ENCODE data around the gene ACACB. TPM values are rescaled to one million over a fixed set of nuclear protein-coding genes. Genes with fewer than 3 reads are reported as not detected.

ACACB gene
- total RNA-seq, 1 experiment from 2014 or later = 1.0 TPM

DNA sequence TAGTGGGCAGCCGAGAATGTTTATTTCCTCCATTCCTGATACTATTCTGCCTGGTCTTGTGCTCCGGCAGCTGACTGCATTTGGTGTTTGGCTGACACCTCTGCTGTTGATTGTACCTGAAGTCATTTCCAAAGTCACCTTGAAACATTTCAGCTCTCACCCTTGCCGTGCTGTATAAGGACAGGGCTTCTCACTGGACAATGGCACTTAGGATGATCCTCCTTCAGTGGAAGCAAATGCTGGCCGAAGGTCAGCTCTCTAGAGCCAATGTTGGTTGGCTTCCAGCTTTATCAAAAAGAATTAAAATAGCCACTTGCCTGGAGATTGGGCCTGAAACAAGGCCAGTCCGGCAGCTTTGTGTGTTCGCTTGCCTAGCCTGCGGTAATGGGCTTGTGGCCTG, 44.0 kb downstream of the ACACB start:
- no peaks in the 10 kb centered on the region for H3K36me3 Mint-ChIP-seq (ENCODE audit: insufficient read depth, unreplicated experiment)
- no peak for DNase-seq (ENCODE audit: unreplicated experiment)
- no TSS peak for BruUV-seq (replicated peaks)
- POLR2A ChIA-PET = no interaction called here
- CTCF ChIA-PET = interaction anchor here (0.6 to 0.8 kb wide), 2 partner anchors 225 to 677 kb away, joined by 3 to 4 read pairs; no protein-coding TSS in a partner anchor
- TF ChIP-seq, protein P1, sequence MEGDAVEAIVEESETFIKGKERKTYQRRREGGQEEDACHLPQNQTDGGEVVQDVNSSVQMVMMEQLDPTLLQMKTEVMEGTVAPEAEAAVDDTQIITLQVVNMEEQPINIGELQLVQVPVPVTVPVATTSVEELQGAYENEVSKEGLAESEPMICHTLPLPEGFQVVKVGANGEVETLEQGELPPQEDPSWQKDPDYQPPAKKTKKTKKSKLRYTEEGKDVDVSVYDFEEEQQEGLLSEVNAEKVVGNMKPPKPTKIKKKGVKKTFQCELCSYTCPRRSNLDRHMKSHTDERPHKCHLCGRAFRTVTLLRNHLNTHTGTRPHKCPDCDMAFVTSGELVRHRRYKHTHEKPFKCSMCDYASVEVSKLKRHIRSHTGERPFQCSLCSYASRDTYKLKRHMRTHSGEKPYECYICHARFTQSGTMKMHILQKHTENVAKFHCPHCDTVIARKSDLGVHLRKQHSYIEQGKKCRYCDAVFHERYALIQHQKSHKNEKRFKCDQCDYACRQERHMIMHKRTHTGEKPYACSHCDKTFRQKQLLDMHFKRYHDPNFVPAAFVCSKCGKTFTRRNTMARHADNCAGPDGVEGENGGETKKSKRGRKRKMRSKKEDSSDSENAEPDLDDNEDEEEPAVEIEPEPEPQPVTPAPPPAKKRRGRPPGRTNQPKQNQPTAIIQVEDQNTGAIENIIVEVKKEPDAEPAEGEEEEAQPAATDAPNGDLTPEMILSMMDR (IDR thresholded peaks at IDR 0.05; ENCODE audit: unreplicated experiment) = no peak
- H3K4me3 Mint-ChIP-seq (ENCODE audit: unreplicated experiment) = no peak overlapping the region
- intact Hi-C loops (cut with micrococcal nuclease) = no loop called here
- no peaks in the 10 kb centered on the region for H3K4me1 Mint-ChIP-seq (ENCODE audit: insufficient read depth, unreplicated experiment)
- H3K27ac Mint-ChIP-seq (ENCODE audit: low read depth, unreplicated experiment) = no peak overlapping the region
- H3K9me3 Mint-ChIP-seq (ENCODE audit: unreplicated experiment) = no peaks in the 10 kb centered on the region
- no peaks in the 10 kb centered on the region for H3K27me3 Mint-ChIP-seq (ENCODE audit: insufficient read depth, unreplicated experiment)

DNA sequence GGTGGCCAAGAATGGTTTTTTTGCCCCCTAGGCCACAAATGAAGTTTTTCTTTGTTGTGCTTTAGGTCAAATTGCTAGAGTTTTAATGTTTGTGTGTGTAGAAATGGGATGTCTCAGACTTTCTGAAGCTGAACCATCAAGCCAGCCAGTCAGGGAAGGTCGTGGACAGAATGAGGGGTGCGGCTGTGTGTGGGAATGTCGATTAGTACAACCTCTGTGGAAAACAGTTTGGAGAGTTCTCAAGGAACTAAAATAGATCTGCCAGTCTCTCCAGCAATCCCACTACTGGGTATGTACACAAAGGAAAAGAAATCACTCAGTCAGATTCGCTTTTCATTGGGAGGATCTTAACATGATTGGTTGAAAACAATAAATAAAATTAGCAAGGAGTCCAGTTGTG, 44.5 kb downstream of the ACACB start:
- no peak overlapping the region for H3K27ac Mint-ChIP-seq (ENCODE audit: low read depth, unreplicated experiment)
- POLR2A ChIA-PET = no interaction called here

DNA sequence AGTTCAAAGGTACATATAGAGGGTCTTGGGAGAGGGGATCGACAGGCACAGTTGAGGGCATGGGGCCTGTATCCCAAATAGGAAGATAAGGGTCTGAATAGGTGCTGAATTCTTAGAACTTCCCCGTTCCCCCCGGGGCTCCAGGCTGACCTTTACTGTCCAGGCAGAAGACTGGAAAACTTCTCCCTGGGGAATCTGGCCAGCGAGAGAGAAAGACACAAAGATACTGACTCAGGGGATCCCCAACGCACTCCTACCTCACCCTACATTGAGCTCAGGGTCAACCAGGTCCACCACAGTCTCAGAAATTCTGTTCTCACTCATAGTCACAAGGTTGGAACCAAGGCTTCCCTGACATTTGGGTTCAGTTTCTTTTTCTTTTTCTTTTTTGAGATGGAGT, 46.2 kb downstream of the ACACB start:
- H3K27ac Mint-ChIP-seq (ENCODE audit: low read depth, unreplicated experiment) = no peak overlapping the region
- CTCF ChIA-PET = interaction anchor here (0.7 to 1.0 kb wide), 2 partner anchors 93 to 508 kb away, joined by 3 to 4 read pairs; no protein-coding TSS in a partner anchor
- H3K4me1 Mint-ChIP-seq (ENCODE audit: insufficient read depth, unreplicated experiment) = no peaks in the 10 kb centered on the region
- no peaks in the 10 kb centered on the region for H3K36me3 Mint-ChIP-seq (ENCODE audit: insufficient read depth, unreplicated experiment)
- H3K27me3 Mint-ChIP-seq (ENCODE audit: insufficient read depth, unreplicated experiment) = no peaks in the 10 kb centered on the region
- no TSS peak for BruUV-seq (replicated peaks)
- H3K4me3 Mint-ChIP-seq (ENCODE audit: unreplicated experiment) = no peak overlapping the region
- no peak for DNase-seq (ENCODE audit: unreplicated experiment)
- TF ChIP-seq, protein P1 (IDR thresholded peaks at IDR 0.05; ENCODE audit: unreplicated experiment) = no peak
- intact Hi-C loops (cut with micrococcal nuclease) = no loop called here
- H3K9me3 Mint-ChIP-seq (ENCODE audit: unreplicated experiment) = no peaks in the 10 kb centered on the region
- POLR2A ChIA-PET = no interaction called here

More for the DNA sequence above, 44.5 kb downstream of the ACACB start:
- Mint-ChIP-seq H3K4me1 (ENCODE audit: insufficient read depth, unreplicated experiment) (no peaks in the 10 kb centered on the region), H3K4me3 (ENCODE audit: unreplicated experiment) (no peak overlapping the region), H3K9me3 (ENCODE audit: unreplicated experiment) (no peaks in the 10 kb centered on the region), H3K36me3 (ENCODE audit: insufficient read depth, unreplicated experiment) (no peaks in the 10 kb centered on the region), H3K27me3 (ENCODE audit: insufficient read depth, unreplicated experiment) (no peaks in the 10 kb centered on the region)
- CTCF ChIA-PET = no interaction called here
- no peak for DNase-seq (ENCODE audit: unreplicated experiment)
- no TSS peak for BruUV-seq (replicated peaks)
- TF ChIP-seq, protein P1 (IDR thresholded peaks at IDR 0.05; ENCODE audit: unreplicated experiment) = no peak
- intact Hi-C loops (cut with micrococcal nuclease) = no loop called here

DNA sequence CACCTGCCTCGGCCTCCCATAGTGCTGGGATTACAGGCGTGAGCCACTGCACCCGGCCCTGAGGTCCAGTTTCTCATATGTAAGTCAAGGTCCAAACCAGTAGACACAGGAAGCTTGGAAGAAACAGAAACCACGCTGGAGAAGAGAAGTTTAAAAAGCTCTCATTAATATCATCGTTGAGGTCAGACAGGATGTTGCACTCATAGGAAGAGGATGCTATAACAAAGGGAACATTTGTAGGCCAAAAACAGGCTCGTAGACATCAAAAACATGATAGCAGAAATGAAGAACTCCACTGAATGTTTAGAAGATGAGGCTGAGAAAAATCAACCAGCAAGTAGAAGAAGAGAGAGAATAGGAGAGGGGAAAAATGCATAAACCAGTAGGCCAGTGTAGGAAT, 46.8 kb downstream of the ACACB start:
- ChIA-PET POLR2A (no interaction called here), CTCF (interaction anchor here (0.7 kb wide), 1 partner anchor 508 kb away, joined by 3 read pairs; no protein-coding TSS in a partner anchor)
- DNase-seq (ENCODE audit: unreplicated experiment) = no peak
- intact Hi-C loops (cut with micrococcal nuclease) = no loop called here
- BruUV-seq (replicated peaks) = no TSS peak
- Mint-ChIP-seq H3K27ac (ENCODE audit: low read depth, unreplicated experiment) (no peak overlapping the region), H3K36me3 (ENCODE audit: insufficient read depth, unreplicated experiment) (no peaks in the 10 kb centered on the region), H3K9me3 (ENCODE audit: unreplicated experiment) (no peaks in the 10 kb centered on the region), H3K4me3 (ENCODE audit: unreplicated experiment) (no peak overlapping the region), H3K27me3 (ENCODE audit: insufficient read depth, unreplicated experiment) (no peaks in the 10 kb centered on the region), H3K4me1 (ENCODE audit: insufficient read depth, unreplicated experiment) (no peaks in the 10 kb centered on the region)
- TF ChIP-seq, protein P1 (IDR thresholded peaks at IDR 0.05; ENCODE audit: unreplicated experiment) = no peak

Data from MCF 10A (cell line).